ENCODE measurements around the gene WIPF2.

DNA sequence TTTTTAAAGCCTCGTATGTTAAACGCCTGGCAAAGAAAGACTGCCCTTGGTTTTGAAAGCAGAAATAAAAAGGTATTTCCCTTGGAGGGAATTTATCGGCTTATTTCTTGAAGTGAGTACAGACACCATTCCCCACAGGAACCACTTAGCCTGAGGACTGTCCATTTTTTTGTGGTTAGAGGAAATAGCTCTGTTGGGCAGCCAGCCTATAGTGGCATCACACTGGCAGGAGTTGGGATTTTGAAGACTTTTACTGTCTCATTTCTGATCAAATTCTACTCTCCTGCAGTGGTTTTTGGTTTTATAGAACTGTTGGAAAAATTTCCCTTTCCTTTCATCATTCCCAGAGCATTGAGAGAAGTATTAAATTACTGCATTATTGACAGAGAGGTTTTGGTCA lies 34.5 kb downstream of the WIPF2 start:
- TF ChIP-seq SMC3 (IDR thresholded peaks at IDR 0.05) (no peak), CEBPB (IDR thresholded peaks at IDR 0.05) (no peak), HEYL (CRISPR knock-in tag; IDR thresholded peaks at IDR 0.05) (no peak), MAZ (IDR thresholded peaks at IDR 0.05; ENCODE audit: borderline replicate concordance, low read depth, low read length) (no peak)
- TF ChIP-seq, protein P1, sequence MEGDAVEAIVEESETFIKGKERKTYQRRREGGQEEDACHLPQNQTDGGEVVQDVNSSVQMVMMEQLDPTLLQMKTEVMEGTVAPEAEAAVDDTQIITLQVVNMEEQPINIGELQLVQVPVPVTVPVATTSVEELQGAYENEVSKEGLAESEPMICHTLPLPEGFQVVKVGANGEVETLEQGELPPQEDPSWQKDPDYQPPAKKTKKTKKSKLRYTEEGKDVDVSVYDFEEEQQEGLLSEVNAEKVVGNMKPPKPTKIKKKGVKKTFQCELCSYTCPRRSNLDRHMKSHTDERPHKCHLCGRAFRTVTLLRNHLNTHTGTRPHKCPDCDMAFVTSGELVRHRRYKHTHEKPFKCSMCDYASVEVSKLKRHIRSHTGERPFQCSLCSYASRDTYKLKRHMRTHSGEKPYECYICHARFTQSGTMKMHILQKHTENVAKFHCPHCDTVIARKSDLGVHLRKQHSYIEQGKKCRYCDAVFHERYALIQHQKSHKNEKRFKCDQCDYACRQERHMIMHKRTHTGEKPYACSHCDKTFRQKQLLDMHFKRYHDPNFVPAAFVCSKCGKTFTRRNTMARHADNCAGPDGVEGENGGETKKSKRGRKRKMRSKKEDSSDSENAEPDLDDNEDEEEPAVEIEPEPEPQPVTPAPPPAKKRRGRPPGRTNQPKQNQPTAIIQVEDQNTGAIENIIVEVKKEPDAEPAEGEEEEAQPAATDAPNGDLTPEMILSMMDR (IDR thresholded peaks at IDR 0.05), result no peak
- TF ChIP-seq, protein P2, sequence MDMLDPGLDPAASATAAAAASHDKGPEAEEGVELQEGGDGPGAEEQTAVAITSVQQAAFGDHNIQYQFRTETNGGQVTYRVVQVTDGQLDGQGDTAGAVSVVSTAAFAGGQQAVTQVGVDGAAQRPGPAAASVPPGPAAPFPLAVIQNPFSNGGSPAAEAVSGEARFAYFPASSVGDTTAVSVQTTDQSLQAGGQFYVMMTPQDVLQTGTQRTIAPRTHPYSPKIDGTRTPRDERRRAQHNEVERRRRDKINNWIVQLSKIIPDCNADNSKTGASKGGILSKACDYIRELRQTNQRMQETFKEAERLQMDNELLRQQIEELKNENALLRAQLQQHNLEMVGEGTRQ (IDR thresholded peaks at IDR 0.05), result no peak
- TF ChIP-seq, protein P3, sequence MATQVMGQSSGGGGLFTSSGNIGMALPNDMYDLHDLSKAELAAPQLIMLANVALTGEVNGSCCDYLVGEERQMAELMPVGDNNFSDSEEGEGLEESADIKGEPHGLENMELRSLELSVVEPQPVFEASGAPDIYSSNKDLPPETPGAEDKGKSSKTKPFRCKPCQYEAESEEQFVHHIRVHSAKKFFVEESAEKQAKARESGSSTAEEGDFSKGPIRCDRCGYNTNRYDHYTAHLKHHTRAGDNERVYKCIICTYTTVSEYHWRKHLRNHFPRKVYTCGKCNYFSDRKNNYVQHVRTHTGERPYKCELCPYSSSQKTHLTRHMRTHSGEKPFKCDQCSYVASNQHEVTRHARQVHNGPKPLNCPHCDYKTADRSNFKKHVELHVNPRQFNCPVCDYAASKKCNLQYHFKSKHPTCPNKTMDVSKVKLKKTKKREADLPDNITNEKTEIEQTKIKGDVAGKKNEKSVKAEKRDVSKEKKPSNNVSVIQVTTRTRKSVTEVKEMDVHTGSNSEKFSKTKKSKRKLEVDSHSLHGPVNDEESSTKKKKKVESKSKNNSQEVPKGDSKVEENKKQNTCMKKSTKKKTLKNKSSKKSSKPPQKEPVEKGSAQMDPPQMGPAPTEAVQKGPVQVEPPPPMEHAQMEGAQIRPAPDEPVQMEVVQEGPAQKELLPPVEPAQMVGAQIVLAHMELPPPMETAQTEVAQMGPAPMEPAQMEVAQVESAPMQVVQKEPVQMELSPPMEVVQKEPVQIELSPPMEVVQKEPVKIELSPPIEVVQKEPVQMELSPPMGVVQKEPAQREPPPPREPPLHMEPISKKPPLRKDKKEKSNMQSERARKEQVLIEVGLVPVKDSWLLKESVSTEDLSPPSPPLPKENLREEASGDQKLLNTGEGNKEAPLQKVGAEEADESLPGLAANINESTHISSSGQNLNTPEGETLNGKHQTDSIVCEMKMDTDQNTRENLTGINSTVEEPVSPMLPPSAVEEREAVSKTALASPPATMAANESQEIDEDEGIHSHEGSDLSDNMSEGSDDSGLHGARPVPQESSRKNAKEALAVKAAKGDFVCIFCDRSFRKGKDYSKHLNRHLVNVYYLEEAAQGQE (IDR thresholded peaks at IDR 0.05), result no peak
- TF ChIP-seq, protein P4, sequence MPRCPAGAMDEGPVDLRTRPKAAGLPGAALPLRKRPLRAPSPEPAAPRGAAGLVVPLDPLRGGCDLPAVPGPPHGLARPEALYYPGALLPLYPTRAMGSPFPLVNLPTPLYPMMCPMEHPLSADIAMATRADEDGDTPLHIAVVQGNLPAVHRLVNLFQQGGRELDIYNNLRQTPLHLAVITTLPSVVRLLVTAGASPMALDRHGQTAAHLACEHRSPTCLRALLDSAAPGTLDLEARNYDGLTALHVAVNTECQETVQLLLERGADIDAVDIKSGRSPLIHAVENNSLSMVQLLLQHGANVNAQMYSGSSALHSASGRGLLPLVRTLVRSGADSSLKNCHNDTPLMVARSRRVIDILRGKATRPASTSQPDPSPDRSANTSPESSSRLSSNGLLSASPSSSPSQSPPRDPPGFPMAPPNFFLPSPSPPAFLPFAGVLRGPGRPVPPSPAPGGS (IDR thresholded peaks at IDR 0.05), result no peak
